ENCODE data around the gene TTN.

GRCh38 chr2:178829981-178830380, 22.8 kb upstream of the TTN start:
- TF ChIP-seq SIN3A (conservative IDR thresholded peaks at IDR 0.05 in 1 of 2, IDR thresholded peaks at IDR 0.05 in 1 of 2; ENCODE audit: low read depth in 1 of 2, low read length in 2 of 2) = no peak
- no peak for TF ChIP-seq POLR2A (IDR thresholded peaks at IDR 0.05; ENCODE audit: control extremely low read depth in 1 of 2, low read depth in 2 of 2, low read length in 2 of 2)
- no peak for TF ChIP-seq GABPA (IDR thresholded peaks at IDR 0.05; ENCODE audit: borderline replicate concordance, insufficient read depth, low read length)

Measured in H1 (cell line).